HG02840 (cell line): Measurements from ENCODE around the gene MED13L.
"Not testable (repeated sequence)": the region's sequence is repeated elsewhere in the genome, so short reads cannot be mapped to it uniquely, and the experiment has no call there.

Experiments used
- ATAC-seq: cut with Tn5 transposase; IDR thresholded peaks from one replicate; pipeline ENCODE4 v1.9.1; 2021; ENCODE audit warnings: mild to moderate bottlenecking, moderate library complexity, moderate number of reproducible peaks; ENCODE audit not compliant: unreplicated experiment, low FRiP score

The MED13L gene

GRCh38 chr12:116304621-116305020 is 27.1 kb upstream of the MED13L start:
- no peak for ATAC-seq

GRCh38 chr12:116303929-116304328 is 26.4 kb upstream of the MED13L start:
- no peak for ATAC-seq

DNA sequence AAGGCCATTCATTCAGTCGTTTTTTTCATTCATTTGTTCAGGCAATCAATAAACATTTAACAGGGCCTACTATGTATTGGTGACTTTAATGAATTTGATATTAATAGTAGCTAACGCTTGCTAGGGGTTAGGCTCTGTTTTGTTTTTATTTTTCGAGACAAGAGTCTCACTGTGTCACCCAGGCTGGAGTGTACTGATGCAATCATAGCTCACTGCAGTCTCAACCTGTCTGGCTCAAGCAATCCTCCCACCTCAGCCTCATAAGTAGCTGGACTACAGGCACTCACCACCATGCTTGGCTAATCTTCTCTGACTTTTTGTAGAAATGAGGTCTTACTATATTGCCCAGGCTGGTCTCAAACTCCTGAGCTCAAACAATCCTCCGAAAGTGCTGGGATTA is 25.6 kb upstream of the MED13L start:
- no peak for ATAC-seq

DNA sequence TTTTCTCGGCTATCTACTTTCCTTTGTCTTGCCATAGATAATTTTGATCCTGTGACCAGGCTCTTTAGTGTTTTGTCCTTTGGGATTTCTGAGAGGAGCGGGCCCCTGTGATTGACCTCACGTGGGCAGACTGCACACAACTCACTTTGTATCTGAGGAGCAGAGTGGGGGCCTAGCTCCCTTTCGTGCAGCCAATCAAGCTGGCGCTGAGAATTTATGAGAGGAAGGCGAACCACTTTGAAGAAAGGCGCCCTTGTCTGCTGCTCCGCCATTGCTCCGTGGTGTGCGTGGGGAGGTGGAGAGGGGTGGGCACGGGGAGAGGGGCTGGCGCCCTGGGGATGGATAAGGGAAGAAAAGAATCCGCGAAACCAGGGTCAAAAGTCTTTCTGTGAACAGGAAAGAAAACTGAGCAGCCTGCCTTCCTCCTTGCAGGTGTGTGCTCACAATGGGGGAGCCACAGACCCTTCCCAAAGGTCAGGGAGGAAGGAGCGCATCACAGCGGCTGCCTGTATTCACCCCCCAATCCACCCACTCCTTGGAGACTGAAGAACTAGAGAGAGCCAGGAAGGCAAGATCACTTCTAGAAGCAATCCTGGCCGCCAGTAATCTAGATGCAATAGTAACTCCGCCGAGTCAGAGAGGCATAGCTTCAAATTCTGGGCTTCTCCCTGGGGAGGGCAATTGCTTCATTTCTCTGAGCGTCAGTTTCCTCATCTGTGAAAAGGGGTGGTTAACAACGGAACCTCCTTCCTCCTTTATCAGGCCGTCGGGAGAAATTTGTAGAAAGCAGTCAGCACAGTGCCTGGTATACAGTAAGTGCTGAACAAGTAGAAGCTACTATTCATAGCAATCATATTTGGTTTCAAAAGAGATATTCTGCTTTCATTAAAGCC is 24.9 kb upstream of the MED13L start:
- no peak for ATAC-seq

DNA sequence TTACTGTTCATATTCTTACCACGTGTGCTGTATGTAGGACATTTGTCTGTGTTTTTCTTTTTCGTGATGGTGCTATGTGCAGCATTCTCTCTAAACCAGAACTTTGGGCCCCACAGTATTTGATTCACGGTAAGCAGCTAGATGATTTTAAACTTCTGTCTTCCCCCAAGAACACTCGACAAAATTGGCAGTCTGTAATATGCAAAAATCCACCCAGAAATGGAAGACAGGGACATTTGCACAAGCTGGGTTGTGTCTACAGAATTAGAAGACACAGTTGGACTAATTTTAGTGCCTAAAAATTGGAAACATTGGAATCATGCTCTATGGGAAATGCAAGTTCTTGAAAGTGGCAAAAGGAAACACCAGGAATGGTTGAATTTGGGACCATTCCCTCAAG is 24.1 kb upstream of the MED13L start:
- ATAC-seq, result no peak

DNA sequence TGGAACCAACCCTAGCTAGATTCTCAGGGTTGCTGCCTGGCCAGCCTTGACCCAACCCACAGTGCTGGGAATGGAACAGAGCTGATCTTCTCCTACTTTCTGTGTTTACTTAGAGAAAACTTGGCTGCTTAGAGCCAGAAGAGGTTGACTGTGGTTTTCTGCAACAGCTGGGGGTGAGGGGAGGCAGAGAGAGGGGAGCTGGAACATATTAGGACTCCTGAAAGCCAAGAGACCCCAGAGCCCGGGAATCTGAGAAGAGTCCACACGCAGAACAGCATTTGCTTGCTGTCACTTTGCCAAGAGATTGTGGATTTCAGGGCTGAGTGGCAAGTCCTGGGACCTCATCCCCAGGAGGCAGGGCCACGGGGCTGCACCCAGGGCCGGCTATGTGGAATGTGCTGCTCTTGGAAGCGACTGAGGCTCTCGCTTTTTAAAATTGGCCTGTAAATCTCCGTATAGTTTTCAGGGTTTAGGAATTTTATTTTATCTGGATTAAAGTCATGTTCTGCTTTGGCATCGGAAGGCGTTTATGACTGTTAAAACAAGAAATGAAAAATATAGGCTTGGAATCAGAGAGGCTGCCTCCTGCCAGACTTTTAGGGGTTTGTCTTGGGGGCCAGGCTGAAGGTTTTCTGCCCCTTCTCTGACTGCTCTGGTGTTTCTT is 22.3 kb upstream of the MED13L start:
- ATAC-seq, result no peak

DNA sequence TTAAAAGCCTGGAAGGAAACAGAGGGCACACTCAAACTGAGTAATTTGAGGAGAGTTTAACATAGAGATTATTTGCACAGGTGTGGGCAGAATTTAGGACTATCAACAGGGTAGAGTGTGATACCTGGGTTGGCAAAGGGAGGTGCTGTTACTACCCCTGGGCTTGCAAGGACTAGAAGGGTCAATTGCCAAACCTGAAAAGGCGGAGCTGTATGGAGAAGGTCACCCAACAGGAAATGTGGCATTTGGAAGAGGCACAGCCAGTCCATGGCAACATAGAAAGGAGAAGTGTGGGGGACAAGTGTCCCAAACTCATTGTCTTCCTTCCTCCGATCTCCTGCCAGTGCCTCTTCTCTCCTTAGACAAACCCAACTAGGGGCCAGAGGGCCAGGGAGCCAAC is 21.6 kb upstream of the MED13L start:
- no peak for ATAC-seq

GRCh38 chr12:116298578-116298977 is 21.1 kb upstream of the MED13L start:
- ATAC-seq, result no peak

- no peak for ATAC-seq
These were observed 19.8 kb upstream of the MED13L start for GRCh38 chr12:116297224-116297834.

GRCh38 chr12:116295327-116296263 is 18.1 kb upstream of the MED13L start:
- no peak for ATAC-seq

DNA sequence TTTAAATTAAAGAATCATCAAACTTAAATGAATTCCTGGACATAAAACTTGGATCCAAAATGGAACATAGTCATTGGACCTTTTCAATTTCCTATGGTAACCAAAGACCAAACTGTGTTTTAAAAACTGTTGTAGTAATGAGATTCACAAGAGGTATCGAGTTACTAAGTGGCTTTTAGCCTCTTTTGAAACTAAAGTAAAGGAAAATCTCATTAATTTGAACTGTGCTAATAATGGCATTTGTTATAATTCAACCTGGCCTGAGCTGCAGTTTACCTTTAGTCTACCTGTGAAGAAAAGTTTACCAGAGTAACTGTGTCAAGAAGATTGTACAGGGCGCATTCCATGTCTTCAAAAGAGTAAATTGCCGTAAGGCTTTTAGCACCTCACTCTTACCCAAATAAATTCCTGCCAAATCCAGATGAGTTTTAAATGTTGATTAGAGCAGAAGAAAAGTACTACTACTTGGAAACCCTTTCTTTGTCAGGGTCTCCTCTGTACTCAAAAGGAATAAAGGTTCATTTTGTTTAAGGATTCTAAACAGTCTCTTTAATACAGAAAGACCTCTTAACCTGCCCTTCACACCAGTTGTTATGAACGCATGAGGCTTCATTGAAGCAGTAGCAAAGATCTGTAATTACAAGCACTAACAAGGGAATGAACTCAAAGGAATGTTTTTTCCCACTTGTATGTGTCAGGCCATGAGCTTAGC is 17.1 kb upstream of the MED13L start:
- no peak for ATAC-seq

GRCh38 chr12:116293687-116294453 is 16.4 kb upstream of the MED13L start:
- no peak for ATAC-seq

GRCh38 chr12:116291218-116291617 is 13.7 kb upstream of the MED13L start:
- ATAC-seq, result no peak

DNA sequence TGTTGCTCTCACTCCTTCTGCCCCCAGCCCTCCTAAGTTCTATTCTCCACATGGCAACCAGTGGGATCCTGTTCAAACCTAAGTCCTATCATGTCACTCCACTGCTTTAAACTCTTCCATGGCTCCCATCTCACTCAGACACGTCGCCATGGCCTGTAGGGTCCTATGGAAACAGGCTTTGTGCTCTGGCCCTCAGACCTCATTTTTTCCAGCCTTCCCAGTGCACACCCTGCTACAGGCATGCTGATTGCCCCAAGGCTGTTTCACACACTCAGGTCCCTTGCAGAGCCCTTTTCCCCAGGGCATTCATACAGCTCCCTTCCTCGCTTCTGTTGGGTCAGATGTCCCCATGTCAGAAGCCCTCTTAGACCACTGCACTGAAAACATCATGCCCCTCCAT is 11.2 kb upstream of the MED13L start:
- no peak for ATAC-seq

GRCh38 chr12:116287842-116288301 is 10.4 kb upstream of the MED13L start:
- no peak for ATAC-seq

DNA sequence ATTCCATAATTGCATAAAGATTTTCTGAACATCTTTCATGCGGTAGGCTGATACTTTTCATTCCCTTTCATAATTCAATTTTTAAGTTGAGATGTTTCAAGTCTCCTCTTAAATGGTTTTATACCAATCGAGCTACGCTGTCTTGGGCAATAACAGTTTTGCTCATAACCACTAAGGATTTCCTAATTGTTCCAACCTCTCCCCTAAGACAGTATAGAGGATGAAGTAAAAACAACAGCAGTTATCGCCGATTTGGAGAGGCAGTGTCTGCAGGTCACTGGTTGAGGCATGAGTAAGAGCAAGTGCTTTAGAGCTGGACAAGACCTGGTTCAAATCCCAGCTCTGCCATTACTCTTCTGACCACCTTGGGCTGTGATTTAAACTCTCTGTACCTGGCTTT is 6.9 kb upstream of the MED13L start:
- ATAC-seq, result no peak

DNA sequence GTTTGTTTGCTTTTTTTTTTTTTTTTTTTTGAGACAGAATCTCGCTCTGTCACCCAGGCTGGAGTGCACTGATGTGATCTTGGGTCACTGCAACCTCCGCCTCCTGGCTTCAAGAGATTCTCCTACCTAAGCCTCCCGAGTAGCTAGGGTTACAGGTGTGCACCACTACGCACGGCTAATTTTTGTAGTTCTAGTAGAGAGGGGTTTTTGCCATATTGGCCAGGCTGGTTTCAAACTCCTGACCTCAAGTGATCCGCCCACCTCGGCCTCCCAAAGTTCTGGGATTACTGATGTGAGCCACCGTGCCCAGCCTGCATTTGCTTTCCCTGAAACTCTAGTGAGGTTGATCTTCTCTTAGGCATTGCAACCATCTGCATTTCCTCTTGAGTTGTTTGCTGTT is 6.4 kb upstream of the MED13L start:
- ATAC-seq, result not testable (repeated sequence)

- ATAC-seq, result no peak
These were observed 5.1 kb upstream of the MED13L start for GRCh38 chr12:116282371-116283286.
